Neuronal stem cell (in vitro differentiated cells): ENCODE data around the gene FARP1.

Experiments
- DNase-seq: peaks from one replicate; pipeline ENCODE4 v3.0.0-alpha.2; 2013; ENCODE audit warnings: low spot score
- H2AFZ ChIP-seq: one replicate; pipeline ENCODE4 v1.6.1; 2013; ENCODE audit warnings: mild to moderate bottlenecking, low read length, inconsistent platforms
- H2AK5ac ChIP-seq: 2 replicates; pipeline ENCODE4 v1.6.1; 2013; ENCODE audit warnings: low read depth, mild to moderate bottlenecking, inconsistent platforms, low read length, moderate library complexity, mixed read lengths
- H2BK120ac ChIP-seq: 2 replicates; pipeline ENCODE4 v1.6.1; 2013; ENCODE audit warnings: low read depth, mild to moderate bottlenecking, inconsistent platforms, low read length, moderate library complexity, mixed read lengths
- H2BK12ac ChIP-seq: one replicate; pipeline ENCODE4 v1.6.1; 2013; ENCODE audit warnings: low read length, inconsistent platforms
- H2BK15ac ChIP-seq: 2 replicates; pipeline ENCODE4 v1.6.1; 2013; ENCODE audit warnings: mild to moderate bottlenecking, low read length, inconsistent platforms, mixed read lengths
- H2BK5ac ChIP-seq: one replicate; pipeline ENCODE4 v1.6.1; 2013; ENCODE audit warnings: inconsistent platforms, mild to moderate bottlenecking, low read length, moderate library complexity
- H3K14ac ChIP-seq: one replicate; pipeline ENCODE4 v1.6.1; 2013; ENCODE audit warnings: low read length, inconsistent platforms
- H3K18ac ChIP-seq: 2 replicates; pipeline ENCODE4 v1.6.1; 2013; ENCODE audit warnings: low read length, inconsistent platforms
- H3K23ac ChIP-seq: 2 replicates; pipeline ENCODE4 v1.6.1; 2013; ENCODE audit warnings: low read depth, mild to moderate bottlenecking, mixed read lengths, low read length, inconsistent platforms; ENCODE audit not compliant: poor library complexity
- H3K27ac ChIP-seq: replicated peaks from 3 replicates; pipeline ENCODE4 v1.5.1; 2013; ENCODE audit warnings: low read length, inconsistent platforms
- H3K27me3 ChIP-seq, 3 experiments: 2 replicates each; pipeline ENCODE4 v1.6.1; 2013; ENCODE audit warnings: low read length in 3 of 3, mild to moderate bottlenecking in 2 of 3, inconsistent platforms in 1 of 3, low read depth in 1 of 3, mixed read lengths in 1 of 3, moderate library complexity in 1 of 3; ENCODE audit not compliant: control insufficient read depth in 3 of 3, insufficient read depth in 3 of 3
- H3K36me3 ChIP-seq, 2 donors: replicated peaks in 1 of 2; 2 replicates each; pipeline ENCODE4 v1.6.1; 2013; ENCODE audit warnings: low read length in 2 of 2; ENCODE audit not compliant: control insufficient read depth in 2 of 2, insufficient read depth in 2 of 2
- H3K4ac ChIP-seq: 2 replicates; pipeline ENCODE4 v1.6.1; 2013; ENCODE audit warnings: inconsistent platforms, mild to moderate bottlenecking, low read length, moderate library complexity
- H3K4me1 ChIP-seq, 2 donors: 1 replicate in 1 of 2; 2 replicates in 1 of 2; pipeline ENCODE4 v1.6.1; 2013; ENCODE audit warnings: low read length in 2 of 2, low read depth in 1 of 2; ENCODE audit not compliant: control insufficient read depth in 2 of 2, insufficient read depth in 1 of 2
- H3K4me2 ChIP-seq: one replicate; pipeline ENCODE4 v1.6.1; 2013; ENCODE audit warnings: mild to moderate bottlenecking, low read length, inconsistent platforms; ENCODE audit not compliant: insufficient read depth, poor library complexity, severe bottlenecking
- H3K4me3 ChIP-seq, 2 donors: 2 replicates each; pipeline ENCODE4 v1.5.1; 2013; ENCODE audit warnings: low read length in 2 of 2, mild to moderate bottlenecking in 2 of 2, inconsistent platforms in 1 of 2, moderate library complexity in 1 of 2
- H3K79me1 ChIP-seq: one replicate; pipeline ENCODE4 v1.6.1; 2013; ENCODE audit warnings: low read depth, mild to moderate bottlenecking, inconsistent platforms, low read length, moderate library complexity
- H3K9ac ChIP-seq: one replicate; pipeline ENCODE4 v1.6.1; 2013; ENCODE audit warnings: mild to moderate bottlenecking, low read depth, low read length, inconsistent platforms; ENCODE audit not compliant: poor library complexity
- H3K9me3 ChIP-seq, 2 donors: replicated peaks in 1 of 2; 2 replicates each; pipeline versions ENCODE3 to v1.6.1; 2013; ENCODE audit warnings: low read length in 2 of 2, mild to moderate bottlenecking in 2 of 2, inconsistent platforms in 1 of 2, low read depth in 1 of 2, mixed read lengths in 1 of 2, moderate library complexity in 1 of 2; ENCODE audit not compliant: control insufficient read depth in 2 of 2, insufficient read depth in 1 of 2
- H4K8ac ChIP-seq: one replicate; pipeline ENCODE4 v1.6.1; 2013; ENCODE audit warnings: low read depth, mild to moderate bottlenecking, inconsistent platforms, low read length, moderate library complexity
- H4K91ac ChIP-seq: one replicate; pipeline ENCODE4 v1.6.1; 2013; ENCODE audit warnings: low read length, low read depth, mild to moderate bottlenecking, inconsistent platforms; ENCODE audit not compliant: poor library complexity
- WGBS, 2 donors: extraction: QIAGEN DNeasy Blood & Tissue Kit; methylation state at CpG; one replicate each; pipeline ENCODE4 v1.1.7; 2013; ENCODE audit warnings: missing lambda C conversion rate in 2 of 2, mixed read lengths in 1 of 2; ENCODE audit not compliant: insufficient read length in 2 of 2, insufficient replicate concordance in 1 of 2; ENCODE audit errors: extremely low coverage in 2 of 2; 5-methylcytosine and 5-hydroxymethylcytosine counted together

Gene FARP1

DNA sequence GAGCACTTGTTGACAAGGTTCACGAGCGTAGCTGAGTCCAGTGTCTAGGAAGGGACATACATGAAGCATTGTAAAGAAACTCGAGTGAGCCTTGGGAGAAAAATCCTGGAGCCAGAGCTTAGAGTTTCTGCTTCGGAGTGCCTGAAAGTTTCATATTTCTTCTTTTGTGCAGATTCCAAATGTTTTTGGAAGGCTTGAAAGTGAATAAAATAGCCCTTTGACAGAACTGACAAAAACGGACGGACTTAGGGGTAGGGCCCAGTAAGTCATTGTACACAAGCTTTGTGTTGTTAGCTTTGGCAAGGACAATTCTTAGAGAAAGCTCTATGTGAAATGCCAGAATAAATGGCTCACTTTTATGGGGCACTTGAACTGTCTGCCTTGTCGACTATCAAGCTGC is 31.4 kb downstream of the FARP1 start:
- DNase-seq = no peak
- no peak overlapping the region for H2BK12ac ChIP-seq
- no peak overlapping the region for H3K4me3 ChIP-seq
- H3K23ac ChIP-seq = no peak overlapping the region
- H3K4me2 ChIP-seq = no peak overlapping the region
- no peak overlapping the region for H4K91ac ChIP-seq
- no peaks in the 10 kb centered on the region for H3K27me3 ChIP-seq
- no peak overlapping the region for H3K27ac ChIP-seq
- H3K9me3 ChIP-seq = peaks cover 2 to 16% of the 10 kb centered on the region in 2 donors
- no peak overlapping the region for H2BK15ac ChIP-seq
- no peak overlapping the region for H3K18ac ChIP-seq
- H3K36me3 ChIP-seq = peaks cover 5 to 14% of the 10 kb centered on the region in 2 donors
- H3K14ac ChIP-seq = no peak overlapping the region
- peaks cover 22 to 32% of the 10 kb centered on the region in 2 donors for H3K4me1 ChIP-seq
- no peak overlapping the region for H2AFZ ChIP-seq
- H2AK5ac ChIP-seq = no peak overlapping the region
- no peak overlapping the region for H2BK120ac ChIP-seq
- peaks cover 11% of the 10 kb centered on the region for H3K79me1 ChIP-seq
- H4K8ac ChIP-seq = no peak overlapping the region
- H2BK5ac ChIP-seq = no peak overlapping the region
- no peak overlapping the region for H3K4ac ChIP-seq
- H3K9ac ChIP-seq = no peak overlapping the region
- no CpG with 5 or more reads among the region's 7 CpGs for WGBS, 2 donors

DNA sequence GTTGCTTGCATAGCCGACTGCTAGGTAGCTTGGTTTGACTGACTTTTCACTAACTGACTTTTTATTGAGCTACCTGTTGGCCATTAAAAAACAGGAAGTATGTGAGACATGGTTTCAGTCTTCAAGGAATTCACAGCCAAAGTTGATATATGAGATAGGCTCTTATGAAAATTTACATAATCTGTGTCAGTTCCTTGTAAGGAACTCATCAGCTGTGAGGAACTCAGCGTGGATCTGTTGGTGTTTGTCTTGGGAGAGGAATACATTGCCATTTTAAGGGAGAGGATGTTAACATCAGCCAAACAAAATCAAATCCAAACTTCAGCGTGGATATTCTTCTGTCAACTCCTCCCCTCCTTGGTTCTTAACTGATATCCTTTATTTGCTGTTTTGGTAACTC is 32.1 kb downstream of the FARP1 start:
- peaks cover 5 to 14% of the 10 kb centered on the region in 2 donors for H3K36me3 ChIP-seq
- H3K4ac ChIP-seq = no peak overlapping the region
- no peak overlapping the region for H3K18ac ChIP-seq
- WGBS, 2 donors = no CpG with 5 or more reads among the region's 3 CpGs
- no peak overlapping the region for H3K4me3 ChIP-seq
- no peak overlapping the region for H4K91ac ChIP-seq
- H3K9ac ChIP-seq = no peak overlapping the region
- no peak overlapping the region for H2BK12ac ChIP-seq
- no peak for DNase-seq
- H3K23ac ChIP-seq = no peak overlapping the region
- H3K14ac ChIP-seq = no peak overlapping the region
- no peak overlapping the region for H2AK5ac ChIP-seq
- no peak overlapping the region for H2BK15ac ChIP-seq
- H3K79me1 ChIP-seq = peaks cover 12% of the 10 kb centered on the region
- H3K9me3 ChIP-seq = peaks cover 2 to 17% of the 10 kb centered on the region in 2 donors
- H2AFZ ChIP-seq = no peak overlapping the region
- no peak overlapping the region for H3K4me2 ChIP-seq
- no peak overlapping the region for H2BK5ac ChIP-seq
- H4K8ac ChIP-seq = no peak overlapping the region
- H3K27me3 ChIP-seq = no peaks in the 10 kb centered on the region
- H3K4me1 ChIP-seq = peaks cover 22 to 32% of the 10 kb centered on the region in 2 donors
- H2BK120ac ChIP-seq = no peak overlapping the region
- H3K27ac ChIP-seq = no peak overlapping the region

GRCh38 chr13:98175823-98176222 is 32.9 kb downstream of the FARP1 start:
- Histone ChIP-seq H3K79me1 (peaks cover 15% of the 10 kb centered on the region), H2AFZ (no peak overlapping the region), H3K4ac (no peak overlapping the region), H2BK120ac (no peak overlapping the region), H3K14ac (no peak overlapping the region), H3K27ac (no peak overlapping the region), H3K9ac (no peak overlapping the region), H2BK15ac (no peak overlapping the region), H3K23ac (no peak overlapping the region), H3K9me3 (peaks cover 2 to 17% of the 10 kb centered on the region in 2 donors), H2AK5ac (no peak overlapping the region), H2BK5ac (no peak overlapping the region), H3K27me3 (no peaks in the 10 kb centered on the region), H3K36me3 (peaks cover 5 to 13% of the 10 kb centered on the region in 2 donors), H2BK12ac (no peak overlapping the region), H4K8ac (no peak overlapping the region), H3K4me3 (no peak overlapping the region), H3K4me2 (no peak overlapping the region), H4K91ac (no peak overlapping the region), H3K4me1 (peaks cover 22 to 32% of the 10 kb centered on the region in 2 donors), H3K18ac (no peak overlapping the region)
- no peak for DNase-seq
- WGBS, 2 donors = no CpG with 5 or more reads among the region's 3 CpGs

DNA sequence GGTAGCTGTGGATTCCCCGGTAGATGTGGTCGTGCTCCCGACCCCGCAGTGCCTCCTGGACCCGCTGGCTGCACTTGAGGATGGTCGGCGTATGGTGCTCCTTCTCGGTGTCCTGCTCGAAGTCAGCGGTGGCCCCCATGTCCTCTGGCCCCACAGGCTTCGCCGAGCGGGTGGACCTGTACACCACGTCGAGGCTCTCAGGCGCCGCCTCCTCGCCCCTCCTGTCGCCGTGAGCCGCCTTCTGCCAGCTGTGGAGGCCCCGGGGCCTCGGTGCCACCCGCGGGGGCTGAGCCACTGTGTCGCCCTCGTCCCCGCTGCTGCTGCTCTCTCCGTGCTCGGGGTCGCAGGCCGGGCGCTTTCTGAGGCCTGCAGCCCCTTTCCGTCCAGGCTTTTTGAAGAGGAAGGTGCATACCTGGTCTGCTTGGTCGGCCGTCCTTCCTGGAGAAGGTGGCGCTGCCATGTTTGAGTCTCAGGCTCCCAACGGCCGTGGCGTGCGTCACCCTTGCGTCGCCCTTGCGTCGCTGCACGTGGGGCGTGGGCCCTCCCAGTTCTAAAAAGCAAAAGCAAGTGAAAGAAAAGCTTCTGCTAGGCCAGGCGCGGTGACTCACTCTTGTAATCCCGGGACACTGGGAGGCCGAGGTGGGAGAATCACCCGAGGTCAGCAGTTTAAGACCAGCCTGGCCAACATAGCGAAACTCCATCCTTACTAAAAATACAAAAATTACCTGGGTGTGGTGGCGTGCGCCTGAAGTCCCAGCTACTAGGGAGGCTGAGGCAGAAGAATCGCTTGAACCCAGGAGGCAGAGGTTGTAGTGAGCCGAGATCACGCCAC is 34.1 kb downstream of the FARP1 start, which contains the start of gene RNF113B:
Gene RNF113B, minus strand, starts transcription at position 493 of the 832 bp plus-strand sequence. Its CDS starts 33 bp downstream, at position 460.
- Histone ChIP-seq H3K14ac (no peak within 1 kb of the TSS), H2BK120ac (no peak within 1 kb of the TSS), H4K91ac (no peak within 1 kb of the TSS), H3K4ac (no peak within 1 kb of the TSS), H3K4me3 (no peak within 1 kb of the TSS), H3K36me3 (peaks cover 5 to 10% of the 10 kb centered on the region in 2 donors), H3K9ac (no peak within 1 kb of the TSS), H3K27ac (no peak within 1 kb of the TSS), H3K4me1 (peaks cover 16 to 22% of the 10 kb centered on the region in 2 donors), H2AFZ (no peak within 1 kb of the TSS), H3K9me3 (peaks cover 2 to 17% of the 10 kb centered on the region in 2 donors), H2BK12ac (no peak within 1 kb of the TSS), H3K4me2 (no peak within 1 kb of the TSS), H2AK5ac (peak within 1 kb of the TSS; percentile 52), H3K27me3 (no peaks in the 10 kb centered on the region), H4K8ac (no peak within 1 kb of the TSS), H2BK5ac (peak within 1 kb of the TSS; percentile 29), H3K23ac (peak within 1 kb of the TSS; percentile 32), H3K79me1 (peaks cover 17% of the 10 kb centered on the region), H2BK15ac (no peak within 1 kb of the TSS), H3K18ac (peak within 1 kb of the TSS; percentile 67)
- no peak for DNase-seq
- no CpG with 5 or more reads among the region's 58 CpGs for WGBS, 2 donors
